Measurements from ENCODE around the gene TGM2. TPM values are rescaled to one million over a fixed set of nuclear protein-coding genes. Genes with fewer than 3 reads are reported as not detected.

The TGM2 gene
- polyA plus RNA-seq, 1 donor from 2014 or later, result not detected

GRCh38 chr20:38126932-38127621 lies 38.0 kb downstream of the TGM2 start:
- Histone ChIP-seq H3K9ac (ENCODE audit: low read length) (no peak overlapping the region), H2AFZ (ENCODE audit: low read depth, low read length) (no peak overlapping the region), H3K27me3 (ENCODE audit: insufficient read depth, low read depth, low read length) (no peaks in the 10 kb centered on the region), H3K9me2 (ENCODE audit: insufficient read depth, low read length) (no peaks in the 10 kb centered on the region), H3K4me2 (ENCODE audit: low read length) (no peak overlapping the region), H3K27ac (ENCODE audit: low read length) (no peak overlapping the region), H3K9me3 (ENCODE audit: low read length) (no peaks in the 10 kb centered on the region), H3K4me3 (ENCODE audit: low read length) (no peak overlapping the region), H3K36me3 (ENCODE audit: insufficient read depth, low read length) (no peaks in the 10 kb centered on the region), H3K79me2 (replicated peaks; ENCODE audit: insufficient read depth, low read length) (no peaks in the 10 kb centered on the region), H4K20me1 (ENCODE audit: insufficient read depth) (no peaks in the 10 kb centered on the region), H3F3A (ENCODE audit: insufficient read depth, low read length, poor library complexity, severe bottlenecking) (no peaks in the 10 kb centered on the region)
- no peak for TF ChIP-seq CTCF (IDR thresholded peaks at IDR 0.05; ENCODE audit: poor library complexity, severe bottlenecking)
- TF ChIP-seq EP300 (conservative IDR thresholded peaks at IDR 0.05; ENCODE audit: poor library complexity, severe bottlenecking), result no peak
- TF ChIP-seq POLR2AphosphoS5 (IDR thresholded peaks at IDR 0.05), result no peak
- TF ChIP-seq MXI1 (conservative IDR thresholded peaks at IDR 0.05; ENCODE audit: poor library complexity, severe bottlenecking), result no peak
- no peak for TF ChIP-seq SMC3 (conservative IDR thresholded peaks at IDR 0.05; ENCODE audit: poor library complexity)
- no peak for TF ChIP-seq TAF1 (IDR thresholded peaks at IDR 0.05; ENCODE audit: low read depth)
- no peak for TF ChIP-seq REST (IDR thresholded peaks at IDR 0.05; ENCODE audit: borderline replicate concordance)
- TF ChIP-seq EZH2 (IDR thresholded peaks at IDR 0.05; ENCODE audit: borderline replicate concordance, insufficient read depth, low read length, poor library complexity, severe bottlenecking), result no peak
- no peak for TF ChIP-seq RAD21 (conservative IDR thresholded peaks at IDR 0.05)

- TF ChIP-seq EZH2 (IDR thresholded peaks at IDR 0.05; ENCODE audit: borderline replicate concordance, insufficient read depth, low read length, poor library complexity, severe bottlenecking) (no peak), REST (IDR thresholded peaks at IDR 0.05; ENCODE audit: borderline replicate concordance) (no peak), MXI1 (conservative IDR thresholded peaks at IDR 0.05; ENCODE audit: poor library complexity, severe bottlenecking) (no peak), TAF1 (IDR thresholded peaks at IDR 0.05; ENCODE audit: low read depth) (no peak), EP300 (conservative IDR thresholded peaks at IDR 0.05; ENCODE audit: poor library complexity, severe bottlenecking) (no peak), POLR2AphosphoS5 (IDR thresholded peaks at IDR 0.05) (no peak), CTCF (IDR thresholded peaks at IDR 0.05; ENCODE audit: poor library complexity, severe bottlenecking) (no peak), SMC3 (conservative IDR thresholded peaks at IDR 0.05; ENCODE audit: poor library complexity) (no peak), RAD21 (conservative IDR thresholded peaks at IDR 0.05) (no peak)
- Histone ChIP-seq H3F3A (ENCODE audit: insufficient read depth, low read length, poor library complexity, severe bottlenecking) (no peaks in the 10 kb centered on the region), H3K4me2 (ENCODE audit: low read length) (no peak overlapping the region), H3K79me2 (replicated peaks; ENCODE audit: insufficient read depth, low read length) (no peaks in the 10 kb centered on the region), H3K4me3 (ENCODE audit: low read length) (no peak overlapping the region), H3K9me2 (ENCODE audit: insufficient read depth, low read length) (no peaks in the 10 kb centered on the region), H3K36me3 (ENCODE audit: insufficient read depth, low read length) (no peaks in the 10 kb centered on the region), H3K9me3 (ENCODE audit: low read length) (no peaks in the 10 kb centered on the region), H4K20me1 (ENCODE audit: insufficient read depth) (no peaks in the 10 kb centered on the region), H2AFZ (ENCODE audit: low read depth, low read length) (no peak overlapping the region), H3K27me3 (ENCODE audit: insufficient read depth, low read depth, low read length) (no peaks in the 10 kb centered on the region), H3K27ac (ENCODE audit: low read length) (no peak overlapping the region), H3K9ac (ENCODE audit: low read length) (no peak overlapping the region)
Measured at GRCh38 chr20:38126146-38126921, 38.7 kb downstream of the TGM2 start.

All from neural cell (in vitro differentiated cells).